ENCODE measurements around the gene UBE2E2. TPM values are rescaled to one million over a fixed set of nuclear protein-coding genes. Genes with fewer than 3 reads are reported as not detected.

Gene UBE2E2
- total RNA-seq, 1 experiment from 2014 or later: 38.6 TPM

DNA sequence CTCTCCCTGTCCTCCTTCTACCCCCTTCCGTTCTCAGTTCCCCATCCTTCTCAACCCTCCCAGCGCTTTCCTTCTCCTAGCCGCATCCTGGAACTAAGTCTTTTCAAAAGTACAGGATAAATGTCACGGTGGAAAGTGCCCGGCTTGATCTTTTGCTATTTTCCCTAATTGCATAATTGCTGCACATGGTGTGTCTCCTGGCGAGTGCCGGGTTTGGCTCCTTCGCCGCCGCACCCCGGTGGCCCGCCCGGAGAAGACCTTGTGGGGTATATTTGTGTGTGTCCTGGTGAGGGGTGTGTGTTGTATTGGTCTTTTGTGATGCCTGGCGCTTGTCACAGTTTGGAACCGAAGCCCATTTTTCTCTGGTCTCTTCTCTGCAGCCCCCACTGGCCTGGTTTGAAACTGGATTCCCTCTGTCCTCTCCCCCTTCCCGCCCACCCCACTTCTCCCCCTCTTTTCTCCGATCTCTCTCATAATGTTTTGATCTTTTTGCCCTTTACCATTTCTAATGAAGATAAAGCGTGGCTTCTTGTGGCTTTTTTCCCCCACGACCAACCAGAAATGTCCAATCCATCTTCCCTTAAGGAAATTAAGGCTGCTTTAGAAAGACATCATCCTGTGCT, 692 bp downstream of the UBE2E2 start:
- Histone ChIP-seq H2BK20ac (ENCODE audit: low read depth, low read length, poor library complexity, severe bottlenecking) (no peak overlapping the region), H3T11ph (ENCODE audit: low read length) (no peak overlapping the region), H3K4ac (ENCODE audit: low read depth, low read length) (no peak overlapping the region), H2BK120ac (ENCODE audit: low read depth, low read length, poor library complexity, severe bottlenecking) (no peak overlapping the region), H4K91ac (ENCODE audit: insufficient read length, low read depth, low read length) (no peak overlapping the region), H3K9me3 (ENCODE audit: control insufficient read depth, low read depth, low read length) (no peaks in the 10 kb centered on the region), H2BK5ac (ENCODE audit: insufficient read length, low read length) (no peak overlapping the region), H4K5ac (ENCODE audit: insufficient read length, low read depth, low read length) (no peak overlapping the region), H3K4me2 (ENCODE audit: insufficient read depth, insufficient read length, low read length) (peak overlapping the region; percentile 92), H3K23me2 (ENCODE audit: insufficient read length, low read depth, low read length, poor library complexity, severe bottlenecking) (peaks cover 19% of the 10 kb centered on the region), H3K18ac (ENCODE audit: insufficient read length, low read depth, low read length) (peak overlapping the region; percentile 32), H3K79me1 (ENCODE audit: insufficient read depth, low read depth, low read length, poor library complexity, severe bottlenecking) (peaks cover 2% of the 10 kb centered on the region), H3K79me2 (ENCODE audit: insufficient read depth, low read length) (no peaks in the 10 kb centered on the region), H2BK15ac (ENCODE audit: low read depth, low read length) (no peak overlapping the region), H3K23ac (ENCODE audit: insufficient read length, low read depth, low read length) (no peak overlapping the region), H2BK12ac (ENCODE audit: insufficient read length, low read depth, low read length) (no peak overlapping the region), H4K8ac (replicated peaks; ENCODE audit: insufficient read length, low read depth, low read length) (no peak overlapping the region), H4K20me1 (ENCODE audit: control insufficient read depth, insufficient read depth, insufficient read length) (no peaks in the 10 kb centered on the region), H2AK5ac (ENCODE audit: insufficient read length, low read length) (no peak overlapping the region), H2AFZ (ENCODE audit: low read length) (peak overlapping the region; percentile 91), H3K14ac (ENCODE audit: insufficient read depth, low read length) (peak overlapping the region; percentile 95; the same call in 1 of the 2 replicates), H3K56ac (ENCODE audit: insufficient read length, low read depth, low read length) (no peak overlapping the region), H3K9ac (ENCODE audit: extremely low read depth, insufficient read length, low read length) (peak overlapping the region; percentile 76), H3K4me1 (ENCODE audit: insufficient read depth, low read length) (no peaks in the 10 kb centered on the region), H3K27ac (ENCODE audit: insufficient read length, low read depth, low read length) (no peak overlapping the region), H3K27me3 (ENCODE audit: insufficient read depth, low read length) (no peaks in the 10 kb centered on the region; the same call in 1 of the 2 replicates)
- Mint-ChIP-seq H3K9me3 (no peaks in the 10 kb centered on the region; a peak in 1 of 5 replicates), H3K4me1 (peaks cover 31 to 46% of the 10 kb centered on the region in 2 experiments), H3K4me3 (peak overlapping the region; percentile 93 to 98), H3K27ac (peak overlapping the region; percentile 58 to 98 (median 91); a peak in 6 of 7 replicates), H3K27me3 (ENCODE audit: low read depth) (peaks cover 27% of the 10 kb centered on the region), H3K36me3 (ENCODE audit: insufficient read depth in 1 of 3, low read depth in 3 of 3) (no peaks in the 10 kb centered on the region)
- TF ChIP-seq, protein P1, sequence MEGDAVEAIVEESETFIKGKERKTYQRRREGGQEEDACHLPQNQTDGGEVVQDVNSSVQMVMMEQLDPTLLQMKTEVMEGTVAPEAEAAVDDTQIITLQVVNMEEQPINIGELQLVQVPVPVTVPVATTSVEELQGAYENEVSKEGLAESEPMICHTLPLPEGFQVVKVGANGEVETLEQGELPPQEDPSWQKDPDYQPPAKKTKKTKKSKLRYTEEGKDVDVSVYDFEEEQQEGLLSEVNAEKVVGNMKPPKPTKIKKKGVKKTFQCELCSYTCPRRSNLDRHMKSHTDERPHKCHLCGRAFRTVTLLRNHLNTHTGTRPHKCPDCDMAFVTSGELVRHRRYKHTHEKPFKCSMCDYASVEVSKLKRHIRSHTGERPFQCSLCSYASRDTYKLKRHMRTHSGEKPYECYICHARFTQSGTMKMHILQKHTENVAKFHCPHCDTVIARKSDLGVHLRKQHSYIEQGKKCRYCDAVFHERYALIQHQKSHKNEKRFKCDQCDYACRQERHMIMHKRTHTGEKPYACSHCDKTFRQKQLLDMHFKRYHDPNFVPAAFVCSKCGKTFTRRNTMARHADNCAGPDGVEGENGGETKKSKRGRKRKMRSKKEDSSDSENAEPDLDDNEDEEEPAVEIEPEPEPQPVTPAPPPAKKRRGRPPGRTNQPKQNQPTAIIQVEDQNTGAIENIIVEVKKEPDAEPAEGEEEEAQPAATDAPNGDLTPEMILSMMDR (conservative IDR thresholded peaks at IDR 0.05): no peak
- no CpG with 5 or more reads among the region's 19 CpGs for WGBS (ENCODE audit: extremely low coverage, insufficient read length, low lambda C conversion rate)
- peak; percentile 35 for DNase-seq

Measured in H9 (cell line).